Hematopoietic multipotent progenitor cell treated with erythropoietin and hydrocortisone succinate and interleukin-3 and kit ligand, for 17 days (in vitro differentiated cells): ENCODE measurements around the gene ADARB2.

ENCODE experiments used
- DNase-seq: peaks from one replicate; pipeline ENCODE4 v3.0.0-alpha.2; 2015; ENCODE audit warnings: low spot score

The ADARB2 gene

DNA sequence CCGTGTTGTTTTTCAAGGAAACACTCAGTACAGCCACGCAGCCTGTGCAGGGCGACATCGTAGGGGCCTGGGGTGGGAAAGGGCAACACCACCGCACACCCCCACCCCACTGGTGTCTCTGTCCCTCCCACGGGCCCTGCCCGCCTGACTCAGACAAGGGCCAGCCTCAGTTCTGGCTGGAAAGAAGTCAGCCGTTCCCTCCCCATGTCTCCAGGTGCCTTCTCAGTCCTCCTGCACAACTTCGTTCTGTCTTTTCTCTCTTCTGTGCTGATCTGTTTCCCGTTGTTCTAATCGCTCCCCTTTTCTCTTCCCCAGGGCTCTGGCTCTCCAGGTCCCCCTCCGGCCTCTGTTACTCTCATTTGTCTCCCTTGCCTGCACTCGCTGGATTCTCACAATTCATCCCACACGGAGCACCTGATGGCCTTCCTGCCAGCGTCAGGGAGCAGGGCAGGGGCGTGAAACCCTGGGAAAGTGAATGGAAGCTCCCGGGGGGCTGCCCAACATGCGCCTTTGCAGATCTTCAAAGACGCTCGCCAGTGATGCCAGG, 583.4 kb downstream of the ADARB2 start:
- no peak for DNase-seq

- no peak for DNase-seq
Measured at GRCh38 chr10:1153251-1153763, 584.0 kb downstream of the ADARB2 start.

- no peak for DNase-seq
Measured at GRCh38 chr10:1152386-1153250, 584.7 kb downstream of the ADARB2 start.

GRCh38 chr10:1151076-1152033, 586.0 kb downstream of the ADARB2 start:
- DNase-seq = no peak

DNA sequence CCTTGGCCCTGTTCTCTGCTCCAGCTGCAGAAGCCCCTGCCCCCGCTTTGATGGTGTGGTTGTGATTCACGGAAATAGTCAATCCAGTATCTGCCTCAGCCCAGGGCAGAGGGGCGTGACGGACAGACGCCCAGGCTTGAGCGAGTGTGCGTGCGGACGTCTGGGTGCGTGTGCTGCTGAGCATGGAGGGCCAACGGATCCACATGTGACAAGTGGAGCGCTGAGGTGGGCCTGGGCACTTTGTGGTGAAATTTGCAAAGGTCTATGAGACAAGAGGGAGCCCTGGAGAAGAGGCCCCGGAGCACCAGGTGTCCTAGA, 586.7 kb downstream of the ADARB2 start:
- no peak for DNase-seq

- no peak for DNase-seq
Measured at GRCh38 chr10:1149793-1150637, 587.3 kb downstream of the ADARB2 start.

DNA sequence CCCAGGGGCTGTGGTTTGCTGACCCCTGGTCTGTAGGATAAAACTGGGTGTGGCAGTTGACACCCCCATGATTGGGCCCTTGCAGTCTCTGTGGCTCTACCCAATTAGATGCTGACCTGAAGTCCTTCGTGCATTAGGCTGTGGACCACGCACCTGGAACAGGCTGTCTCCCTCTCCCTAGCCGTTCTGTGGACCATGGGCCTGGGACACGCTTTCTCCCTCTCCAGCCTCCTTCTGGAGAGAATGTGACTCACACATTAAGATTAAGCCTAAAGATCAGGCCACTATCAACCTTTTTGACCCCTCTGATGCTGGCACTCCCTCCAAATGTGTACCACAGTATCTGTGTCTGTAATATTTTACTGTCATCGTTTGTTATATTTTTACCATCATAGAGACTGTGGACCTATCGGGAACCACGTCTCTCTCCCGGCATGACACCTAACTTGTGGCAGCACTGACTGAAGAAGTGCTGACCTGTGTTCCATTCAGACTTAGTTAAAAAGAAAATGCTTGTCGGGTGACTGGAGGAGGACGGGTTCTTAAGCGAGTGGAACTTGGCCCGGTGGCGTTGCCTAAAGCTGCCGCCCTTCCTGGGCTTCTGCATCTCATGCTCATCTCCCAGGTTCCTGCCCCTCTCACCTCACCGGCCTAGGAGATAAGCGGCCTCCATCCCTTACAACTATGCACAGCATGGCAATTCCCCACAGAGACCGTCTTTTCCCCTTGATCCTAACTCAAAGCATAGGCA, 588.3 kb downstream of the ADARB2 start:
- DNase-seq = no peak

DNA sequence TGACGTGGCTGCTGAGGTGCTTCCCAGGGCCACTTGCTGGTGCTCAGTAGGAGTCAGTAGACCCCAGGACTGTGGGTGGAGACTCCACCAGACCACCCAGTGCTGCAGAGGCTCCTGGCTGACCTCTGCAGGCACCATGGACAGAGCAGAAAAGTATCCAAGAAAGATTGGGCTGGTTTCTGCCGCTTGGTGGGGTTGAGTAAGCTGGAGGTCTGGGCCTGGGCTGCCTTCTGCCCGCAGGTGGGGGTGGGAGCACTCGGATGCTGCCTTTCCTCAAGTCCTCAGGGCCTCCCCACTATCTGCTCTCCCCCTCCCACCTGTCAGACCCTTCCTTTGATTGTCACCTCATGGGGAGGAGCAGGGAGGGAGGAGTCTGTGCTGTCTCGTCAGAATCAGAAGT, 589.5 kb downstream of the ADARB2 start:
- DNase-seq = no peak

DNA sequence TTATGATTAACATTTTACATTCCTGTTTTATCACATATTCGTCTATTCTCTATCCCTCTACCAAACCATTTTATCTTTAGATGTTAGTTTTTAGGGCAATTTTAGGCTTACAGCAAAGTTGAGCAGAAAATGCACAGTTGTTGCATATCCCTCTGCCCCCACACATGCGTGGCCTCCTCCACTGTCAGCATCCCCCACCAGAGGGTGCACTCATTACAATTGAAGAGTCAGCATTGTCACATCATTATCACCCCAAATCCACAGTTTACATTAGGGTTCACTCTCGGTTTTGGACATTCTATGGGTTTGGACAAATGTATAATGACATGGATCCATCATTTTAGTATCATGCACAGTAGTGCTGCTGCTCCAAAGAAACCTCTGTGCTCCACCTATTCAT, 594.7 kb downstream of the ADARB2 start:
- no peak for DNase-seq

- DNase-seq = no peak
Measured at GRCh38 chr10:1141701-1142100, 595.6 kb downstream of the ADARB2 start.

- no peak for DNase-seq
Measured at GRCh38 chr10:1141261-1141660, 596.1 kb downstream of the ADARB2 start.

DNA sequence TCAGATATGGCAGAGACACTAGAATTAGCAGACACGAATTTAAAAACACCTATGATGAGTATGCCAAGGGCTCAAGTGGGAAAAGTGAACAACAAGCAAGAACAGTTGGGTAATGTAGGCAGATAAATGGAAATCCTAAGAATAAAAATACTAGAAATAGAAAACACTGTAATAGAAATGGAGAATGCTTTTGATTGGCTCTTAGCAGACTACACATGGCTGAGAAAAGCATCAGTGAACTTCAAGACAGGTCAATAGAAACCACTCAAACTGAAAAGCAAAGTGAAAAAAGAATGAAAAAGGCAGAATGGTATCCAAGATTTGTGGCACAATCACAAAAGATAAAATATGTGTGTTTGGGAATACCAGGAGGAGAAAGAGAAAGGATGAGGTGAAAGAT, 598.8 kb downstream of the ADARB2 start:
- DNase-seq = no peak

- no peak for DNase-seq
Measured at GRCh38 chr10:1137499-1138163, 599.7 kb downstream of the ADARB2 start.

- DNase-seq = no peak
Measured at GRCh38 chr10:1136268-1136667, 601.1 kb downstream of the ADARB2 start.

DNA sequence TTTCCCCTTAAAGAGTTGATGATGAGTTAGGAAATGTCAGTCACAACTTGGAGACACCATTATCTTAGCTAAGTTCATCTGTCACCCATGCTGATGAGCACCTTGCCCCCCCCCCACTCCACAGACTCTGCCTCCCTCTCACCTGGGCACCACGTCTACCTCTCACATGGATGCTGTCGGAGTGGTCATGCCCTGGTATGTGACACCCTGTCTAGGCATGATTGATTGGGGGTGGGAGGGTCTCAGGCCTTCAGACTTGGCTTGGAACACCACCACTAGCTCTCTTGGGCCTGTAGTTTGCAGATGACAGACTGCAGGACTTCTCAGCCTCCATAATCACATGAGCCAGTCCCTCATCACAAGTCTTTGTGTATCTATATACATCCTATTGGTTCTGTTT, 603.2 kb downstream of the ADARB2 start:
- DNase-seq = no peak

- DNase-seq = no peak
Measured at GRCh38 chr10:1133495-1134045, 603.8 kb downstream of the ADARB2 start.

- no peak for DNase-seq
Measured at GRCh38 chr10:1132584-1132983, 604.7 kb downstream of the ADARB2 start.

GRCh38 chr10:1130995-1131790, 606.1 kb downstream of the ADARB2 start:
- DNase-seq = no peak

- DNase-seq = no peak
Measured at GRCh38 chr10:1130226-1130625, 607.1 kb downstream of the ADARB2 start.
